ENCODE data around the gene SLC43A3.
"Not testable (repeated sequence)": the region's sequence is repeated elsewhere in the genome, so short reads cannot be mapped to it uniquely, and the experiment has no call there.

The SLC43A3 gene

GRCh38 chr11:57407941-57408475, 18.9 kb downstream of the SLC43A3 start:
- no peak for DNase-seq (ENCODE audit: low read depth in 2 of 3, low spot score in 1 of 3)

DNA sequence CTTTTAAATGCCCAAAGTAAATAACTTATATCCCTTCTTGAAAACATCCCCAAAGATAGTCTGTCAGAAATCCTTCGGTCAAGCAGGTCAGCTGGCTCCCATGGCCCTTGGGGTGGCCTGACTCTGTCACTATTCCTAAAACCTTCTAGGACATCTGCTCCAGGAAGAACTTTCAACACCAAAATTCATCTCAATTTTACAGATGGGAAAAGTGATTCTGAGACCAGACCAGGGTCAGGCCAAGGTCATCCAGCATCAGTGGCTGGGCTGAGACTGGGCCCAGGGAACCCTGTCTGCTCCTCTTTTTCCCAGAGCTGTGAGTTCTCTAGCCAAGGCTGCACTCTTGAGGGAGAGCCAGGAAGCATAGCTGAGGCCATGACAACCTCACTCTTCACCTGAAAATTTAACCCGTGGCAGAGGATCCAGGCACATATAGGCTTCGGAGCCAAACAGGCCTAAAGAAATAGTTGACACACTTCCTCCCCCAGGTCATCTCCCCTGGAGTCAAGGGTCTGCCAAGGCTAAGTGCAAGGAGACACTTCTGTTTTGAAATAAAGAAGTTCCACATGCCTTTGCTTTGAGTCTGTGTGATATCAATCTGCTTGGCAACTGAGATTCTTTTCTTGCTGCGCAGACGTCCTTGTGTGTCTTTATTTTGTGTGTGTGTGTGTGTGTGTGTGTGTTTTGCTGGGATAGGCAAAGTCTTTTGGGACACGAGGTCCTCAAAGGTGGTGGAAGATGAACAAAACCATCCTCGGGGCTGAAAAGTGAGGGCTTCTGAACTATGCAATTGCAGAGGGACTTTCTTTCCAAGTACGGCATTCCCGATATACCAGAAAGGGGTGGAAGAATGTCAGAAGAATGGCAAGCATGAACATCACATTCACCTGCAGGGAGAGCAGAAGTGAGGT, 19.7 kb downstream of the SLC43A3 start:
- DNase-seq (ENCODE audit: low read depth in 2 of 3, low spot score in 1 of 3), result no peak

GRCh38 chr11:57406337-57406904, 20.5 kb downstream of the SLC43A3 start:
- peak in 2 of 3 donors; percentile 29 to 41 for DNase-seq (ENCODE audit: low read depth in 2 of 3, low spot score in 1 of 3)

- DNase-seq (ENCODE audit: low read depth in 2 of 3, low spot score in 1 of 3), result no peak
Observed at GRCh38 chr11:57405271-57405860, 21.6 kb downstream of the SLC43A3 start.

GRCh38 chr11:57403802-57404147, 23.1 kb downstream of the SLC43A3 start:
- DNase-seq (ENCODE audit: low read depth in 2 of 3, low spot score in 1 of 3), result no peak

GRCh38 chr11:57403003-57403801, 23.7 kb downstream of the SLC43A3 start:
- not testable (repeated sequence) for DNase-seq (ENCODE audit: low read depth in 2 of 3, low spot score in 1 of 3)

DNA sequence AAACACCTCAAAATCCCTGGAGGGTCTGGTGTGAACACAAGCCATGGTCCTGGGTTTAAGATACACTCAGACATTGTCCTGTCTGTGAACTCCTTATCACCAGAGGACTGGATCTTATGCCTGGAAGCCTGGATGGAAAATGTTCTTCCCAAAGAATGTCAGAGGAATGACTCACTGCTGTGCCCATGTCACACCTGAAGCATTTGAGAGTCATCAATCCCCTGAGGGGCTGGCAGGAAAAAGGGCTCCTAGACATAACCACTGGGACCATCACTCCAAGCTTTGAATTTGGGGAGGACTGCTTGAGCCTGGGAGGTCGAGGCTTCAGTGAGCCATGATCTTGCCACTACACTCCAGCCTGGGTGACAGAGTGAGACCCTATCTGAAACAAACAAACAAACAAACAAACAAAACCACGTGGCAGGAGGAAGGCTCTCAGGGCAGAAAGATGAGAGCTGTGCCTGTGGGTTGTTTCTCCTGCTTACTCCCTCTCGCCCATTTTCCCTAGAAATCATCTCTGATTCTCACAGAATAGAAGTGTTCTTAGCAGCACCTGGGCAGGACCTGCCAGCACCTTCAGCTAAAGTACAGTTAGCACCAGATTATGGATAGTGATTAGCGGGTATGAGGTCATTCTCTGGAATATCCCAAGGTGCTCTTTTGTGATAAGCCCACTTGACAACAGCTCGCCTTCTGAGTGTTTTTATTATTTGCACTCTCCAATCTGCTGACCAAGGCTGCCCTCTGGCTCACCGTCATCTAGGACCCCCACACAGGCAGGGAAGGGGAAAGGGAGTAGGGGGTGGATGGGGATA, 24.5 kb downstream of the SLC43A3 start:
- no peak for DNase-seq (ENCODE audit: low read depth in 2 of 3, low spot score in 1 of 3)

DNA sequence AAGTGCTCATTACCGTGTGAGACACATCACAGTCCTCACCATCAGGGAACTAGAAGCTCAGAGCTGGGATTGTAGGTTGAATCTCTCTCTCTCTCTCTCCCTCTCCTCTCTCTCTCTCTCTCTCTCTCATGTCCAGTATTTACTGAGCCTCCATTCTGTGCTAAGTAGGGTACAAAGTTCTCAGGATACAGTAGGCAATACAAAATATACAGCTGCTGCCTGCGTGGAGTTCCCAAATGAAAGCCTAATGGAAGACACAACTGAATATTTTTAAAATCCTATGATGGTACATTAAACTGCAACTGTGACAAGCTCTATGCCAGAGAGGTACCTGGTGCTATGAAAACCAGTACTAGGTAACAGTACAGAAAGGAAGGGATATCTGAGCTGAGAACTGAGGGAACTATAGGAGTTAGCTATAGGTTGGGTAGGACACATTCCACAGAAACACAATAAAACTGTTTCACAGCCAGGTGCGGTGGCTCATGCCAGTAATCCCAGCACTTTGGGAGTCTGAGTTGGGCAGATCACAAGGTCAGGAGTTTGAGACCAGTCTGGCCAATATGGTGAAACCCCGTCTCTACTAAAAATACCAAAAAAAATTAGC, 26.8 kb downstream of the SLC43A3 start:
- DNase-seq (ENCODE audit: low read depth in 2 of 3, low spot score in 1 of 3), result no peak

GRCh38 chr11:57399221-57399620, 27.7 kb downstream of the SLC43A3 start:
- DNase-seq (ENCODE audit: low read depth in 2 of 3, low spot score in 1 of 3), result no peak

GRCh38 chr11:57397394-57397990, 29.4 kb downstream of the SLC43A3 start:
- DNase-seq (ENCODE audit: low read depth in 2 of 3, low spot score in 1 of 3), result no peak

DNA sequence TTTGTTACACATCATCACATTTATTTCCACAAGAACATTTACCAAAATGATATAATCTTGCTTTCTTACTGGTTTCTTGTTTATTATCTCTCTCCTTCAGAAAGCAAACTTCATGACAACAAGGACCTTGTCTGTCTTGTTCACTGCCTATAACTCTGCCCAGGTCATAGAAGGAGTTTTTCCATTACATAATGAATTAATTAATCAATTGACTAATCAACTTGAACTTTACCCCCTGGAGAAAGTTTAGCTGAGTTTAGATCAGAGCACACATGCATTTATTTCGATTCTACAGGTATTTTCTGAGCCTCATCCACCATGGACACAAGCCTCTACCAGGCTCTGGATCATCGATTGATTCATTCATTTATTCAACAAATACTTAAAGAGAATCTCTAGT, 30.2 kb downstream of the SLC43A3 start:
- no peak for DNase-seq (ENCODE audit: low read depth in 2 of 3, low spot score in 1 of 3)

DNA sequence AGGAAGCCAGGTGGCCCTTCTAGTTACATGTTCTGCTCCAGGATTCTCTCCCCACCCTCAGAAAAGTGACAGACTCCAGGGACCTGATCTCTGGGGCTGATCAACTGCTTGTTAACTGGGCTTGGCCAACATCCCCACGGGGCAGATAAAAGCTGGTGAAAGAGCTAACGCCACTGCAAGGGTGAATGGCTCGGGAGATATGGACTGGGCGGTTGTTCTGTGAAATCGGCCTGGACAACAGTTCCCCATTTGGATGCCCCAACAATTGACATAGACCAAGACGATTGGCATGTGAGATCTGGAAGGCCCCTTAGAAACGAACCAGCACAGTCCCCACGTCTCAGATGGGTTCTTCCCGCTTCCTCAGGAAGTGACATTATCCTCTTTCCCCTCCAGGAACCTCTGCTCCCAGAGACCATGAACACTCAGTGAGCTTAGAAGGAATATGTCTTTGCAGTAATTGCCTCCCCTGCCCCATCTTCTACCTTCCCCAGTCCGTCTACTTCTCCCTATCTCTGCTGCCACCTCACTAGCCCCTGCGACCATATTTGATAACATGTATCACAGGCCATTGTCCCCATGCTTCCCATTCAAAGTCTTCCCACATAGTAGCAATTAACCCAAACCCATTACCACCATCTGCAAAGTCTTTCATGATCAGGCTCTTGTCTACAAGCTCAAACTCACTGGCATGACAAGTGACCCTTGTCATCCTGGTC, 30.9 kb downstream of the SLC43A3 start:
- no peak for DNase-seq (ENCODE audit: low read depth in 2 of 3, low spot score in 1 of 3)

DNA sequence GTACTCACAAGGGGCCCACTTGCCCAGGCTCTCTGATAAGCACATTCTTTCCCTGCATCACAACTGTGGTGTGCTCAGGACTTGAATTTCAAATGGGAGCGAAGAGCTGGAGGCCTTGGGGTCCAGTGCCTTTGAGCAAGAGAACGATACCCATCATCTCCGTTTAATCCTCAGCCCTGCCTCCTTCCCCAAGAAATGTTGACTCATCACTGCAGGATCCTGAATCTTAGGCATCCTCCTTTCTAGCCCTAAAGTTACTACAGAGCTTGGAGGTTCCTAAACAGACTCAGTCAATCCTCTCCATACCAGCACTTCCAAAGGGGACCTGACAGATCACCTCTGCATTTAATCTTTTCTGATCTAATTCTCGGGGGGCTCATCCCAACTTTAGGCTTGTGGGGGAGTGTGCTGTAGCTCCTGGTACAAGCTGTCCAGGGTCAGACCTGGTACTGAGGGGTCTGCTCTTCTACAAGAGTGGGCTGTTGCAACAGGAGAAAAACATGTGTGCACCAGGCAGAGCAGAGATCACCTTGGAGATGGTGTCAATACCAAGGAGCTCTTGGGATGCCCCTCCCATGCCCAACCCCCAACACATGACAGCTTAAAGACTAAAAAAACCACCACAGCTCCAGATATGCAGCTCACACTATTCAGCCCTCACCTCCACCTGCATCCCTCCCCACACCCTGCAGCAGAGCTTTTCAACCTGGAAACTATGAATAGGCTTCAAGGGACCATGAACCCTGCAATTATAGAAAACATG, 32.5 kb downstream of the SLC43A3 start:
- DNase-seq (ENCODE audit: low read depth in 2 of 3, low spot score in 1 of 3), result no peak

DNA sequence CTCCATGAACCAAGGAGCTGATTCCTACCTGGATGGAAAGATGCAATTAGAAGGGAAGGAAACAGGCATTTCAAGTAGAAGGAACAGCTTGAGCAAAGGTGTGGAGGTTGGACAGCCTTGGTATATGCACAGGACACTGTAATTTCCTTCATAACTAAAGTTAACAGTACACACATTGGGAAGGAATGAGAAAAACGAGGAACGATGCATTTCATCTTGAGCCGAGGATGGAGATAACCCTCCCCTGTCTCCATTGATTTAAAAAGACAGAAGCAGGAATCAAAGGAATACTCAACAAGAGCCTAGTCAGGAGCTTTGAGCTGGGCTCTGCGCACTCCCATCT, 34.2 kb downstream of the SLC43A3 start:
- no peak for DNase-seq (ENCODE audit: low read depth in 2 of 3, low spot score in 1 of 3)

GRCh38 chr11:57392066-57392762, 34.7 kb downstream of the SLC43A3 start:
- DNase-seq (ENCODE audit: low read depth in 2 of 3, low spot score in 1 of 3), result no peak

- DNase-seq (ENCODE audit: low read depth in 2 of 3, low spot score in 1 of 3), result no peak
Observed at GRCh38 chr11:57391539-57391938, 35.4 kb downstream of the SLC43A3 start.

DNA sequence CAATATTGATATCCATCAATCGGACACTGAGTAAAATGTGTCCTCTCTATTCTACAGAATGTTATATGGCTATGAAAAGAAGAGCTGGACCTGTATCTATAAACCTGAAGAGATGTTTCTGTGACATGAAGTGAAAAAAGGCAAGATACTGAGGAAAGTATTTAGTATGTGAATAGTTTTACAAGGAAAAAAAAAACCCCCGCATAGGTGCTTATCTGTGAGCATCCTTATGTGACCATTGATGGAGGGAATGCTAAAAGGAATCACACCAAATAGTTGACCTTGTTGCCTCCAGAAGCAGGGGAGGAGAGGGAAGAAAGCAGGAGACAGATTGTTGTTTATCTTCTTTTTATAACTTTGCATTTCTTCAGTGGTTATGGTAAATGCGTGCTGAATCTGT, 35.8 kb downstream of the SLC43A3 start:
- DNase-seq (ENCODE audit: low read depth in 2 of 3, low spot score in 1 of 3), result no peak

DNA sequence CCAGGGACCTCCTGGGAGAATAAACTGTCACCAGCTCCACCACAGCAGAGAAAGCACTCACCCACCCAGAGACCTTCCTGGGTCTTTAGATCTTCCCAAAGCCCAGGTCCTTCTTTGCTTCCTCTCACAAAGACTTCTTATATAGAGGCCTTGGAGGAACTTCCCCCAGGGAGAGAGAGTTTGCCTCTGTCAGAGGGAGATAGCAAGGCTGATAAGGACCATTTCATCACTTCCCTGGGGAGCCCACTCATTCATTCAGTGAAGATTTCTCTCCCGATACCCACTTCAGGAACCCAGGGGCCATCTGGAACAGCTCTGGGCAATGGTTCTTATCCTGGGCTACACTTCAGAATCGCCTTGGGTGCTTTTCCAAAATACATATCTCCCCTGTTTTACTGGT, 36.4 kb downstream of the SLC43A3 start, which contains the start of gene PRG2:
Gene PRG2 (minus strand): TSS at position 116 of the 400 bp plus-strand sequence. CDS start 706 bp downstream, outside the sequence.
- no peak for DNase-seq (ENCODE audit: low read depth in 2 of 3, low spot score in 1 of 3)

Data from stimulated activated CD4-positive, alpha-beta T cell treated with anti-CD3 and anti-CD28 coated beads, Interleukin-12 subunit alpha, Interleukin-12 subunit beta, amount 100 ng/mL, for 48 hours (primary cell).